OCI-M1 (cell line): ENCODE results near the gene CYP24A1.
A peak's percentile ranks its signal among the peaks of the same experiment; 100 is the strongest.

Source experiments
- DNase-seq: peaks from one replicate; lab custom pipeline; 2025; lab: John Stamatoyannopoulos, UW

CYP24A1 gene

GRCh38 chr20:54155736-54156317, 18.0 kb downstream of the CYP24A1 start:
- no peak for DNase-seq

DNA sequence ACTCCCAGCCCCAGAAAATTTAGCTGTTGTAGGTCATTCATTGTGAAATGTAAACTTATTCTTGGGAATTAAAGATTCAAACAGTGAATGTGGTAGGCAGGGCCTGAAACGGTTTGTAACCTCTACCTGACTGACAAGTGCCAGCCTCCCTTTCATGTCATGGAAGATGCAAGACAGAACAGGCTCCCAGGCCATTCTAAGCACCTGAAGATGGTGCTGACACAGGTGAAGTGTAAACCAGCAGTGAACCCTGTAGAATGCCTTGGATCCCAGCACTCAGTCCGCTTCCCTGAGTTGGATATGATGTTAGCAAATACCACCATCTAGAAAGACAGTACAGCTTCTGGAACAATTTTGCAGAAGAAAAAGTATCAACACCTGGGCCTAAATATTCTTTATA, 19.3 kb downstream of the CYP24A1 start:
- DNase-seq: no peak

DNA sequence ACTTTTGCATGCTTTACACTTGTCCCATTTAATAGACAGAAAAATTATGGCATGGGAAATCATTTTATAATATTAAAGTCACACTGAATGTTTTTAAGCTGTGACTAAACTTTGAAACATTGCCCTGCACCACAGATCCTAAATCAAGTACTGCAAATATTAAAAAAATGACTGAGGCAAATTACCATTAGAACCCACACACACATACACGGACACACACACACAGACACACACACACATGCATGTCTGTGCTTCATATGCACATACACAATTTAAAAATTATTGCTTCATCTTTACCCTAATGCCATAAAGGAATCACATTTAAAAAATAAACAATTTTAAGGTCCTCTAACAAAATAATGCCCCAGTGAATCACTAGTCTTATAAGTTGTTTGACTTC, 19.9 kb downstream of the CYP24A1 start:
- no peak for DNase-seq

- DNase-seq: no peak
Observed at GRCh38 chr20:54153041-54153327, 20.8 kb downstream of the CYP24A1 start.

GRCh38 chr20:54152227-54153040, 21.4 kb downstream of the CYP24A1 start:
- DNase-seq: no peak

DNA sequence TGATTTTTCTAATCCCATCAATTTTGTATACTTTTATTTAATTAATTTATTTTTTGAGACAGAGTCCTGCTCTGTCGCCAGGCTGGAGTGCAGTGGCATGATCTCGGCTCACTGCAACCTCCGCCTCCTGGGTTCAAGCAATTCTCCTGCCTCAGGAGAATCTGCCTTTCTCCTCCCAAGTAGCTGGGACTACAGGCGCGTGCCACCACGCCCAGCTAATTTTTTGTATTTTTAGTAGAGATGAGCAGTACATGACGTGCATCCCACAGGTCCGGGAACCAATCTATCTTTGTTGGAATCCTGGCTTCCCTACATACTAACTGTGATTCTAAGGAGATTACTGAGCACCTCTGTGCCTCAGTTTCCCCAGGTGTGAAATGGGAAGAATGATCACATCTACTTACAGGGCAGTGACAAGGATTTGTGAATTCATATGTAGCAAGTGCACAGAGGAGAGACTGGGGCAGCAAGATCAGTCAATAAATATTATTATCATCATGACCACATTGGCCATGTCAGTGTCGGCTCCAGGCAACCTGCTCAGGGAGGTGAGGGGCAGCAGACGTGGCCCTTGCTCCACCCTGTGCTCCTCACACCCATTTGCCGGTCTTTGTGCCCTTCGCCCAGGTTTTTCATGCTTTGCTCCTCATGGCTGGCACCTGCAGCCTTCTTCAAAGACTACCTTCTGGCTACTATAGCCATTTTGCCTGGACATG, 22.1 kb downstream of the CYP24A1 start:
- DNase-seq: no peak

DNA sequence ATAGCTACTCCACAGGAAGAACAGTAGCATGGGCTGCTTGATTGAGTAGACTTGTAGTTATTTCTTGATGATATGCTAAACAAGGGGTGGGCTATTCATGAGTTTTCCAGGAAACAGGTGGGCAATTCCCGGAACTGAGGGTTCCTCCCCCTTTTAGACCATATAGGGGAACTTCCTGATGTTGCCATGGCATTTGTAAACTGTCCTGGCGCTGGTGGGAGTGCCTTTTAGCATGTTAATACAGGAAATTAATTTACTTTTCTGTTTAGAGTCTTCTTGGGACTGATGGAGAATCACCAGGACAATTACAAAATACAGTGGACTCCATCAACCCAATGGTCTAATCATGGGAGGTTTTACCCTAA, 22.7 kb downstream of the CYP24A1 start:
- DNase-seq: peak; percentile 57

DNA sequence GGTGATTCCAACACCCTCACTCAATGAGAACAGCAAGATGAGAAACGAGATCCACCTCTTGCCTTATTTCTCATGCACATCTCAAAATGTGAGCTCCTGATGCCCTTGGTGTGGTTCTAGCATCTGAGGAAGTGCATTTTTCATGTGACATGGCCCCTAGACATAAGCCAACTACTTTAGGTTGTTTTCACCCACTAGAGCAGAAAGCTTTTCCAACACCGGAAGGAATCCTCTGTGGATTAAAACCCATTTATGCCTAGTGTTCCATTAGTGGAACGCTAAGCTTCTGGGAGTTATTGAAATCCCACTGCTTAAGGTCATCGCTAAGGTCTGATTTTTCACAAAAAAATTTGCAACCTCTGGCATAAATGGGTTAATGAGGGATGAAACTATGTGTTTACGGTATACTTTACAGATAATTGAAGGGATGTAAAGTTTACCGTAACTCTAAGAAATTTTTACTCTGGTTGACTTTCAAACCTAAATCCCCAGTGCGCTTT, 24.0 kb downstream of the CYP24A1 start:
- DNase-seq: no peak

- no peak for DNase-seq
Observed at GRCh38 chr20:54148947-54149764, 24.6 kb downstream of the CYP24A1 start.

DNA sequence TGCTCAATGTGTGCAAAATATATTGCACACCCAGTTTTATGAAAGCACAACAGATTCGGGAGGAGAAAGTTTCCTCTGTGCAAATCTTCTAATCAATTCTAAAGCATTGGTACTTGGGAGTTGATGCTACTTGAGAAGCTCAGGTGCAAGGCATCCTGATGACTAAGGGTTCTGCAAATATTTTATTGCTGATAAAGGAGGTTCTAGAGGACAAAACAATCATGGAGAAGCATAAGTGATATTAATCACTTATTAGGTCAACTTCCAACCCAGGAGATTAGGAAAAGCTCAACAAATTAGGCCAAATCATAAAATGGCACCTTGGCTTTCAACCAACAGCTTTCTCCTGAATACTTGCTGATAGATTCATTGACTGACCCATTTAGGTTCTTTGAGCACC, 27.1 kb downstream of the CYP24A1 start:
- DNase-seq: no peak

DNA sequence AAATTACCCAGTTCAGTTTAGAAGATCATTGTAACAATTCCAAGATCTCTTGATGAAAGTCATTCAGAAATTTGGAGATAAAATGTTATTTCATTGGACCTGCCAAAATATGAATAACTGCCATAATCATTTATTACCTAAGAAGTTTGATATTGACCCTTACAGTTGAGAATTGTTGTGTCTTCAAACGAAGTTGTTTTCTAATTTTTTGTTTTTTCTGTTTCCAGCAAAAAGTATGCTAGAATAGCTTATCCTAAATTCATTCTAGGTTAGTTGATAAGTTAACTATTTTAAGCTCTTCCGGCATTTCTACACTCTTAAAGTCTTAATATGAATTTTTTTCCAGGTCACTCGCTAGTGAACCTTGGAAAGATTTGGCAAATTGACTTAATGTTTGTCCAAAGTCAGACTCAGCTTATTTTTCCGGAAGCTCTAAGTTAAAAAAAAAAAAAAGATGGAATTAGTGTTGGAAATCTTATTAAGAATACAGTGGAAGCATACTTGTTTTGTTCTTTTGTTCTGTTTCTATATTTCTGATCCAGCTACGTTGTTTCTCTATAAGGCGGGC, 28.9 kb downstream of the CYP24A1 start:
- no peak for DNase-seq

DNA sequence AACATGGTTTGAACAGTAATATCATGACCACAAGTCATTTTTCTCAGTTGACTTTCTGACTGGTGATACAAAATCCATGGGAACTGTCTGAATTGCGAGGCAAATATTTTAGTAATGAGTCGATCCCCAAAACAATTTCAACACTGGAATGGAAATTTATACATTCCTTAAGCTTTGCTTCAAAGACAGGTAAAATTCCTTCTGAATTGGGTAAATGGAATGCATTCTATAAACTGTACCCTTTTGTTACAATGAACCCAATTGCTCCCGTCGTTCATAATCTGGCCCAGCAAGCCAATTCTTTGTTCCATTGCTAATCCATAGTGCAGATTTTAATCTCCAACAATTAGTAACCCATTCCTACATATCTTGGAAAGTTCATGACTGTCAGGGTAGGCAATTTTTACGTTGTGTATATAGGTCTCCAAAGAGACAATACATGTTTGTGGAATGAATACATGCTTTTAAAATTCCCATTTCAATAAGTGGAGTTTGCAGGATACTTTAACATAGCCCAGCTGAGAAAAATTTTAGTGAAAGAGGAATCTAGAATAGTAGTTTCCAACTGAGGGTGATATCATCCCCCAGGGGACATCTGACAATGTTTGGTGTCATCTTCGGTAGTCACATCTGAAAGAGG, 32.7 kb downstream of the CYP24A1 start:
- no peak for DNase-seq

GRCh38 chr20:54140486-54140885, 33.3 kb downstream of the CYP24A1 start:
- no peak for DNase-seq

DNA sequence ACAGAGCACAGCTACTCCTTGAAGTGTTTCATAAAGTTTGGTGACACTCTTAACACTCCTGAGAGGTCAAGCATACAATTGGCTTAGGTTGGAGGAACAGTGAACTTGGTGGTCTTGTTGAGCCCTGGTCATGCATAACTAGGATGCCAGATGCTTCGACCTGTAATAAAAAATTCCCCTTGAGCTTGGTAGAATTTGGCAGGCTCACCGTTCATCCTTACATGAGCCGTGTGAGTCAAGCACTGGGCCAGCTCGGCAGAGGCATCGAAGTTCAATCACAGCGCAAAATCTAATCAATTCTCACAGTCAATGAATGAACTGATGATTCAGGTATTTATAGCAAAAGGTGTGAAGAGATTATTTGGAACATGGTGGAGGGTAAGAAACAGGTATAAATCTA, 33.7 kb downstream of the CYP24A1 start:
- DNase-seq: no peak

DNA sequence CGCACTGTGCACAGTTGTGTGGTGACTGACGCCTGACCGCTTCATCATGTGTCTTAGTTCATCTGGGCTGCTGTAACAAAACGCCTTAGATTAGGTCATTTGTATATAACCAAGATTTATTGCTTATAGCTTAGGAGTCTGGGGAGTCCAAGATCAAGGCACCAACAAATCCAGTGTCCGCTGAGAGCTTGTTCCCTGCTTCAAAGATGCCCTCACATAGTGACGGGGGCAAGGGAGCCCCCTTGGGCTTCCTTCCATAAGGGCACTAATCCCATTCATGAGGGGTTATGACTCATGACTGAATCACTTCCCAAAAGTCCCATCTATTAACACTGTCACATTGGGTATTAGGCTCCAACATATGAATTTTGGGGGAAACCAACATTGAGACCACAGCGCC, 34.6 kb downstream of the CYP24A1 start:
- no peak for DNase-seq

DNA sequence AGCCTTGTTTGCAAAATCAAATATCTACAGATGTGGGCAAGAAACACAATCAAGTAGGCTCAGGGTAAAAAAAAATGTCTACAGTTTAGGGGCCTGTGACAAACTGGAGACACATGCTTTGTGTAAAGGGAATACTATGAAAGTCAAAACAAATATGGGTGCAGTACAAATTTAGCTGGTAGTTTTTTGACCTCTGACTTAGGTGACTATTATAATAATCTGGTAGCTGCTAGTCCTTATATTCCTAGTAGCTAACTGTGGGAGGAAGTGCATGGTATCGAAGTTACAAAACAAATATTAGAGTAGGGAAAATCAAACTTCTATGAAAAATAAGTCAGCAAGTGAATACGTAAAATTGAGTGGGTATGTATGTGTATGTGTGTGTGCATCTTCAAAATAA, 35.4 kb downstream of the CYP24A1 start:
- DNase-seq: no peak

- DNase-seq: no peak
Observed at GRCh38 chr20:54137115-54137514, 36.7 kb downstream of the CYP24A1 start.

DNA sequence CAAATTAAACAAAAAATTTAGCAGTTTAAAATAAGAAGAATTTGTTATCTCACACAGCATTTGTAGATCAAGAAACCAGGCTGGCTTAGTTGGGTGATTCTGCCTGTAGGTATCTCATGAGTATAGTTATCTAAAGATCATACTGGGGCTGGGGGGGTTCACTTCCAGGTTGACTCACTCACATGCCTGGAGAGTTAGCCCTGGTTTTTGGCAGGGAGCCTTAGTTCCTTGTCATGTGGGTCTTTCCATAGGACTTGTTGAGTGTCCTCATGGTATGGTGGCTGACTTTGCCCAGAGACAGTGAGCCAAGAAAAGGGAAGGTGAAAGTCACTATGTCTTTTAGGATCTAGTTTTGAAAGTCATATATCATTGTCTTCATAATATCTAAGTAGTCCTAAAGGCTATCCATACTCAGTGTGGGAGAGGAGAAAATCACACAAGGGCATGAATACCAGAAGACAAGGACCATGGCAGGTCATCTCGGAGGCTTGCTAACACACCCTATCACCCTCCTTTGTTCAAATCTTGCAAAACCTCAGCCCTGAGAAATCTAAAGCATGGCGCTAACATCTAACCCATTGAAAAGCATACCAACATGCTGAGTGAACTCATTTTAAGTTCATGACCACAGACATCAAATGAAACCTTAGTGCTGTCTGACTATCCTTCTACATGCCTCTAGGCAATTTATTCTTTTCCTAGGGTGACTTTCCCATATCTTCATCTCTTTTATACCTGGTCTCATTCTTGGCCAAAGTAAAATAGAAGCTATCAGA, 39.2 kb downstream of the CYP24A1 start:
- DNase-seq: no peak

DNA sequence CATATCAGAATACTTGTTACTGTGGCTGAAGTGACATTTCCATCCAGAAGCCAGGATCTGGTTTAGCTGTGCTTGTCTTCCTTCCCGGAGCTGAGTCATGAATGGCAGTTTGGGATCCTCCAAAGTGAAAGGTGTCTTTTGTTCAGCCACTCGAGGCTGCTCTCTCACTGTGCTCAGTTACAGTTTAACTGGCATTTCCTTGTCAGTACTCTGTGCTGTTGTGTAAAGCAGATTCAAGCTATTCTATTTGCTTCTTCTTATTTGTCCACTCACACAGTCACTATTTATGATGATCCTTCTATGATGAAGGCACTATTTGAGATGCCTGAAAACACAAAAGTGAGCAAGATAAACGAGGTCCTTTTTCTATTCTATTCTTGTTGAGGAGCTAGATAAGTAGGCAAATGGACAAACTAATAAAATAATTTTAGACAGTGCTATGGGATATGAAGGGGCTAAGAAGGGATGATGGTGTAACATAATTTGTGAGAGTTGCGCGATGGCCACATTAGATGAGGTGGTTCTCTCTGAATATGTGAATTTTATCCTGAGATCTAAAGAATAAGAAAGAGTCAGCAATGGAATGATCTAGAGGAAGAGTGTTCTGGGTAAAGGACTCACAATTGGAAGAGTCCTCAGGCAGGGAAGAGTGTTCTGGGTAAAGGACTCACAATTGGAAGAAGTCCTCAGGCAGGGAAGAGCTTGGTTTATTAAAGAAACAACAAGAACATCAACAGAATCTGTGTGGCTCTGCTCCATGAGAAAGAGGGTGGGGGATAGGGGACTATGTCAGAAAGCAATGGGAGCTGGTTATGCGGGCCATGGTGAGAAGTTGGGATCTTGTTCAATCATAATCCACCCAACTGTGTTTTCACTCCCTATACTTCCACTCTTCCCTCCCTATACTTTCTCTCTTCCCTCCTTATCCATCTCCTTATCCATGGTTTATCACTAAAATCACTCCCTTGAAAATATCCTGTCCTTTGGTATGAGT, 40.1 kb downstream of the CYP24A1 start:
- no peak for DNase-seq
